SK-N-SH (cell line): Measurements from ENCODE around the gene BRICD5. TPM values are rescaled to one million over a fixed set of nuclear protein-coding genes. Genes with fewer than 3 reads are reported as not detected.
A peak's percentile ranks its signal among the peaks of the same experiment; 100 is the strongest.

Experiments
- CTCF ChIA-PET: fragments of 300-600, 350-600 bp; formaldehyde crosslinking; extraction: SDS; loops from one replicate; lab custom pipeline; 2021; lab: Yijun Ruan, JAX
- POLR2A ChIA-PET: fragments of 350-600 bp; sonication (Branson Sonifier 250); formaldehyde crosslinking; extraction: SDS; loops from one replicate; lab custom pipeline; 2020; ENCODE audit warnings: antibody characterized with exemption, inconsistent platforms; lab: Yijun Ruan, JAX
- DNase-seq: peaks from one replicate; pipeline ENCODE4 v3.0.0; 2012
- H2AFZ ChIP-seq: fragments of 200-600 bp; sonication (generic); 2 replicates; pipeline ENCODE4 v1.8.1; 2016; ENCODE audit warnings: antibody characterized with exemption, mild to moderate bottlenecking, low read depth
- H3F3A ChIP-seq: fragments of 200-600 bp; sonication (generic); replicated peaks from 2 replicates; pipeline ENCODE3; 2016; ENCODE audit warnings: antibody characterized with exemption, mild to moderate bottlenecking; ENCODE audit not compliant: insufficient read depth
- H3K27ac ChIP-seq, 2 experiments: fragments of 200-500 bp in 1 of 2; fragments of 200-600 bp in 1 of 2; sonication (Bioruptor generic) in 1 of 2; sonication (generic), shearing (Covaris generic) in 1 of 2; 2 replicates each; pipeline versions ENCODE4 v1.5.1 to v1.6.1; 2014 to 2016; ENCODE audit warnings: low read depth in 2 of 2, inconsistent platforms in 1 of 2, low read length in 1 of 2, mild to moderate bottlenecking in 1 of 2, mixed read lengths in 1 of 2
- H3K27me3 ChIP-seq: fragments of 200-600 bp; sonication (generic), shearing (Covaris generic); 2 replicates; pipeline ENCODE4 v1.6.1; 2016; ENCODE audit warnings: mixed run types; ENCODE audit not compliant: insufficient read depth
- H3K36me3 ChIP-seq, 2 experiments: fragments of 200-500 bp in 1 of 2; fragments of 200-600 bp in 1 of 2; sonication (Bioruptor generic) in 1 of 2; sonication (generic) in 1 of 2; replicated peaks in 1 of 2; 2 replicates each; pipeline versions ENCODE3 to v1.5.1; 2014 to 2016; ENCODE audit warnings: low read length in 1 of 2, mild to moderate bottlenecking in 1 of 2; ENCODE audit not compliant: insufficient read depth in 2 of 2, control insufficient read depth in 1 of 2
- H3K4me1 ChIP-seq, 2 experiments: fragments of 200-500 bp in 1 of 2; fragments of 200-600 bp in 1 of 2; sonication (Bioruptor generic) in 1 of 2; sonication (generic), shearing (Covaris generic) in 1 of 2; 2 replicates each; pipeline versions ENCODE4 v1.5.1 to v1.6.1; 2014 to 2016; ENCODE audit warnings: low read depth in 1 of 2, low read length in 1 of 2, mixed run types in 1 of 2; ENCODE audit not compliant: insufficient read depth in 2 of 2, control insufficient read depth in 1 of 2
- H3K4me2 ChIP-seq: fragments of 200-600 bp; sonication (generic), shearing (Covaris generic); 2 replicates; pipeline ENCODE4 v1.6.1; 2017; ENCODE audit warnings: mixed run types
- H3K4me3 ChIP-seq, 2 experiments: fragments of 200-500 bp in 1 of 2; fragments of 200-600 bp in 1 of 2; sonication (Bioruptor generic) in 1 of 2; sonication (generic), shearing (Covaris generic) in 1 of 2; 2 replicates each; pipeline versions ENCODE4 v1.5.1 to v1.8.1; 2014 to 2016; ENCODE audit warnings: low read depth in 2 of 2, inconsistent platforms in 1 of 2, low read length in 1 of 2, mild to moderate bottlenecking in 1 of 2, mixed read lengths in 1 of 2, moderate library complexity in 1 of 2
- H3K79me2 ChIP-seq: fragments of 200-600 bp; sonication (generic); 2 replicates; pipeline ENCODE4 v1.8.1; 2017; ENCODE audit warnings: mild to moderate bottlenecking; ENCODE audit not compliant: insufficient read depth
- H3K9ac ChIP-seq: fragments of 200-600 bp; sonication (generic); 2 replicates; pipeline ENCODE4 v1.6.1; 2017; ENCODE audit warnings: mixed run types
- H3K9me2 ChIP-seq: fragments of 200-600 bp; sonication (generic); 2 replicates; pipeline ENCODE4 v1.6.1; 2017; ENCODE audit warnings: mixed run types
- H3K9me3 ChIP-seq: fragments of 200-600 bp; sonication (generic); 2 replicates; pipeline ENCODE4 v1.6.1; 2017; ENCODE audit warnings: mixed run types, mild to moderate bottlenecking, moderate library complexity
- H4K20me1 ChIP-seq: fragments of 200-600 bp; sonication (generic); 2 replicates; pipeline ENCODE4 v1.6.1; 2017; ENCODE audit warnings: mild to moderate bottlenecking, mixed run types; ENCODE audit not compliant: insufficient read depth
- ELF1 ChIP-seq: IDR thresholded peaks from 2 replicates; pipeline ENCODE4 v1.4.0; 2012
- EP300 ChIP-seq, 2 experiments: IDR thresholded peaks; 2 replicates each; pipeline versions ENCODE4 v1.4.0 to v1.6.1; 2012; ENCODE audit warnings: borderline replicate concordance in 1 of 2, low read depth in 1 of 2, low read length in 1 of 2
- EZH2phosphoT487 ChIP-seq: fragments of 200-600 bp; sonication (generic); IDR thresholded peaks from 2 replicates; pipeline ENCODE4 v1.6.1; 2017; ENCODE audit warnings: low read depth, mixed run types, mild to moderate bottlenecking, antibody characterized with exemption, moderate library complexity, borderline replicate concordance
- FOSL2 ChIP-seq: IDR thresholded peaks from 2 replicates; pipeline ENCODE4 v1.4.0; 2012; ENCODE audit warnings: low read depth, mild to moderate bottlenecking, moderate library complexity, borderline replicate concordance
- FOXJ3 ChIP-seq: sonication (generic); formaldehyde crosslinking; IDR thresholded peaks from 2 replicates; pipeline ENCODE4 v1.5.1; 2020; ENCODE audit warnings: mild to moderate bottlenecking, missing genetic modification reagents
- MEF2A ChIP-seq: IDR thresholded peaks from 2 replicates; pipeline ENCODE4 v1.4.0; 2012; ENCODE audit warnings: low read depth, borderline replicate concordance
- NRF1 ChIP-seq: IDR thresholded peaks from 2 replicates; pipeline ENCODE4 v1.6.1; 2012; ENCODE audit warnings: low read depth, mild to moderate bottlenecking, low read length
- POLR2AphosphoS5 ChIP-seq: IDR thresholded peaks from 2 replicates; pipeline ENCODE4 v1.6.1; 2012; ENCODE audit warnings: low read depth, low read length
- RCOR1 ChIP-seq: fragments of 150-350 bp; IDR thresholded peaks from 2 replicates; pipeline ENCODE4 v1.6.1; 2017; ENCODE audit warnings: antibody characterized with exemption, low read length
- RXRA ChIP-seq: IDR thresholded peaks from 2 replicates; pipeline ENCODE4 v1.4.0; 2012; ENCODE audit warnings: low read depth, mild to moderate bottlenecking, borderline replicate concordance
- SIN3A ChIP-seq: IDR thresholded peaks from 2 replicates; pipeline ENCODE4 v1.6.1; 2012; ENCODE audit warnings: low read depth, mild to moderate bottlenecking, low read length, moderate library complexity, borderline replicate concordance
- TAF1 ChIP-seq: IDR thresholded peaks from 2 replicates; pipeline ENCODE4 v1.6.1; 2012; ENCODE audit warnings: low read depth, mild to moderate bottlenecking, low read length, moderate library complexity, borderline replicate concordance
- YY1 ChIP-seq: IDR thresholded peaks from 2 replicates; pipeline ENCODE4 v1.4.0; 2012; ENCODE audit warnings: low read depth, mild to moderate bottlenecking
- WGBS: methylation state at CpG from one replicate; pipeline ENCODE4 v1.1.6; 2017; ENCODE audit warnings: low lambda C conversion rate; 5-methylcytosine and 5-hydroxymethylcytosine counted together
- polyA plus RNA-seq, 3 experiments: library from polyadenylated mRNA; depleted of rRNA; stranded (reverse); fragments of >200 nt; gene quantifications; 2 replicates each; pipeline ENCODE4 v1.2.3, GENCODE V29; 2012
- TF ChIP-seq, protein P1 (sequence below): IDR thresholded peaks from 2 replicates; pipeline ENCODE4 v1.4.0; 2012; ENCODE audit warnings: low read depth, borderline replicate concordance
- TF ChIP-seq, protein P2 (sequence below): IDR thresholded peaks from 2 replicates; pipeline ENCODE4 v1.4.0; 2012; ENCODE audit warnings: low read depth
- TF ChIP-seq, protein P3 (sequence below): IDR thresholded peaks from 2 replicates; pipeline ENCODE4 v1.4.0; 2012; ENCODE audit warnings: low read depth, borderline replicate concordance

Gene BRICD5
- polyA plus RNA-seq, 1 of the 3 experiments (the other 2 are of a cell fraction) = 2.3 TPM

DNA sequence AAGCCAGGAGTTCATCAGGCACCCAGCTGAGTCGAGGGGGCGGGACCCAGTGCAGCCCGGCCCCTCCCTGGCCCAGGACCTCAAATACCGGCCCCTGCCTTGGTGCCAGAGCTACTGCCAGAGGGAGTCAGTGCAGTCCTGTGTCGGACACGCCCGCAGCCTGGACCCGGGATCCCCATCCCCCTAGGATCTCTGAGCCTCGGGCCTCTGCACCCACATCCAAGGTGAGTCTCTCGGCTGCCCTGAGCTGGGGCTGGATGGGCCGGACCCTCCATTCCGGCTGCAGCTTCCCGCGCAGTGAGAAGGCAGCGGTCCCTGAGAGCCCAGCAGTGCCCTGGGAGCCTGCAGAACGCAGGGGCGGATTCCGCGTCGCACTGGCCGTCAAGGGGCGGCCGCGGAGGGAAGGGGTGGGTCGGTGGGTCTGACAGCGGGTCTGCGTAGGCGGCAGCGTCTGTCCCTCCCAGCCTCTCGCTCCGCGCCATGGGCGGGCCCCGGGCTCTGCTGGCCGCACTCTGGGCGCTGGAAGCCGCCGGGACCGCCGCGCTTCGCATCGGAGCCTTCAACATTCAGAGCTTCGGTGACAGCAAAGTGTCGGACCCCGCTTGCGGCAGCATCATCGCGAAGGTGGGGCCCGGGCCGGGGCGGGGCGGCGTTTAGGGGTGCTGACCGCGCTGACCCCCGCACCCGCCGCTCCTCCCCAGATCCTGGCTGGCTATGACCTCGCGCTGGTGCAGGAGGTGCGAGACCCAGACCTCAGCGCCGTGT, 25.9 kb upstream of the BRICD5 start, which contains the start of gene DNASE1L2:
Gene DNASE1L2 (plus strand): TSS at position 108 of the 765 bp plus-strand sequence. CDS start 373 bp downstream, at position 481.
- no peaks in the 10 kb centered on the region for H3K27me3 ChIP-seq
- H4K20me1 ChIP-seq = no peaks in the 10 kb centered on the region
- ChIA-PET CTCF (interaction anchor here (0.8 to 1.0 kb wide), 2 partner anchors 15 to 214 kb away, joined by 3 to 9 read pairs; partner anchors contain the start of gene ECI1), POLR2A (no interaction called here)
- peaks cover 0 to 45% of the 10 kb centered on the region in 2 experiments for H3K36me3 ChIP-seq
- no peak within 1 kb of the TSS for H3K4me2 ChIP-seq
- H3K79me2 ChIP-seq = no peaks in the 10 kb centered on the region
- no peak within 1 kb of the TSS for H2AFZ ChIP-seq
- no peak for TF ChIP-seq NRF1
- no peak for TF ChIP-seq MEF2A
- TF ChIP-seq, protein P1, sequence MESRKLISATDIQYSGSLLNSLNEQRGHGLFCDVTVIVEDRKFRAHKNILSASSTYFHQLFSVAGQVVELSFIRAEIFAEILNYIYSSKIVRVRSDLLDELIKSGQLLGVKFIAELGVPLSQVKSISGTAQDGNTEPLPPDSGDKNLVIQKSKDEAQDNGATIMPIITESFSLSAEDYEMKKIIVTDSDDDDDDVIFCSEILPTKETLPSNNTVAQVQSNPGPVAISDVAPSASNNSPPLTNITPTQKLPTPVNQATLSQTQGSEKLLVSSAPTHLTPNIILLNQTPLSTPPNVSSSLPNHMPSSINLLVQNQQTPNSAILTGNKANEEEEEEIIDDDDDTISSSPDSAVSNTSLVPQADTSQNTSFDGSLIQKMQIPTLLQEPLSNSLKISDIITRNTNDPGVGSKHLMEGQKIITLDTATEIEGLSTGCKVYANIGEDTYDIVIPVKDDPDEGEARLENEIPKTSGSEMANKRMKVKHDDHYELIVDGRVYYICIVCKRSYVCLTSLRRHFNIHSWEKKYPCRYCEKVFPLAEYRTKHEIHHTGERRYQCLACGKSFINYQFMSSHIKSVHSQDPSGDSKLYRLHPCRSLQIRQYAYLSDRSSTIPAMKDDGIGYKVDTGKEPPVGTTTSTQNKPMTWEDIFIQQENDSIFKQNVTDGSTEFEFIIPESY = no peak
- no peak for TF ChIP-seq RXRA
- TF ChIP-seq EP300 (IDR thresholded peaks at IDR 0.05; ENCODE audit: borderline replicate concordance in 1 of 2, low read depth in 1 of 2, low read length in 1 of 2) = no peak
- no peak for TF ChIP-seq RCOR1
- peak; percentile 55 for TF ChIP-seq POLR2AphosphoS5
- peaks cover 10% of the 10 kb centered on the region for H3F3A ChIP-seq
- no peaks in the 10 kb centered on the region for H3K9me2 ChIP-seq
- H3K4me3 ChIP-seq = peak within 1 kb of the TSS in 1 of 2 experiments; percentile 6; a peak in 1 of 4 replicates
- peak; percentile 82 for DNase-seq
- no peaks in the 10 kb centered on the region for H3K9me3 ChIP-seq
- WGBS = 42% methylated on average over 19 of the region's 64 CpGs
- H3K4me1 ChIP-seq = peaks cover 0 to 3% of the 10 kb centered on the region in 2 experiments; a peak in 1 of 4 replicates
- no peak within 1 kb of the TSS for H3K9ac ChIP-seq
- H3K27ac ChIP-seq = no peak within 1 kb of the TSS

DNA sequence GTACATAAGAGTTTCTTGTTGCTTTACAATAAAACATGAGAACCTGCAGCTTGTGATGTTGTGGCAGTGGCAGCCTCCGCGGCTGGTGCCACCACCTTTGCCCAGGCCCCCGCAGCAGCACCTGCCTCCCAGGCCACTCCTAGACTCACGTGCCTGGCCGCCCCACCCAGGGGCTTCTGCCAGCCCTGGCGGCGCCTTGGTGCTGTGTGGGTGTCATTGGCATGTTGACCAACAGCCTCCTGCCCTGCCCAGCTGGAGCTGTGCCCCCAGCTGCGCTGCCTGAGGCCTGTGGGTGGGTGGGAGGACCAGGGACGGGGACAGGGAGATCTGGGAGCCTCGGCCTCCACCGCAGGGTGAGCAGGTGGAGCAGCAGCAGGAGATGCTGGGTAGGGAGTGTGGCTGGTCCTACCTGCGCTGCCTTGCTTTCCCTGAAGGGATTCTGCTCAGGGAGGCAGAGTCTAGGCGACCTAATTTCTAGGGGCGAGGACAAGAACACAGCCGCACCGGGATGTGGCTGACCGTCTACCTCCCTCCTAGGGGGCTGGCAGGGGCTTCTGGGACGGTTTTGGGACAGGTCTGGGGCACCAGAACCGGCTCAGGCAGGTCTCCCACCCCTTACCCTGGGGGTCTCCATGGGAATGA, 25.2 kb upstream of the BRICD5 start:
- Histone ChIP-seq H3K4me2 (no peak overlapping the region), H3K9ac (no peak overlapping the region), H3K9me3 (no peaks in the 10 kb centered on the region), H2AFZ (no peak overlapping the region), H3K27ac (no peak overlapping the region), H3K27me3 (no peaks in the 10 kb centered on the region), H3K79me2 (no peaks in the 10 kb centered on the region), H3K9me2 (no peaks in the 10 kb centered on the region)
- WGBS = 87% methylated on average over 3 of the region's 19 CpGs
- DNase-seq = no peak
- CTCF ChIA-PET = interaction anchor here (0.6 to 1.0 kb wide), 3 partner anchors 16 to 213 kb away, joined by 3 to 9 read pairs (median 3); partner anchors contain the start of gene ECI1
- POLR2A ChIA-PET = no interaction called here
- TF ChIP-seq, protein P2, sequence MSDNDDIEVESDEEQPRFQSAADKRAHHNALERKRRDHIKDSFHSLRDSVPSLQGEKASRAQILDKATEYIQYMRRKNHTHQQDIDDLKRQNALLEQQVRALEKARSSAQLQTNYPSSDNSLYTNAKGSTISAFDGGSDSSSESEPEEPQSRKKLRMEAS = no peak
- TF ChIP-seq MEF2A (no peak), TAF1 (no peak), EZH2phosphoT487 (no peak), YY1 (no peak), RXRA (no peak), EP300 (IDR thresholded peaks at IDR 0.05; ENCODE audit: borderline replicate concordance in 1 of 2, low read depth in 1 of 2, low read length in 1 of 2) (no peak), SIN3A (no peak), FOSL2 (no peak), ELF1 (no peak), FOXJ3 (CRISPR knock-in tag) (no peak)
- TF ChIP-seq, protein P3, sequence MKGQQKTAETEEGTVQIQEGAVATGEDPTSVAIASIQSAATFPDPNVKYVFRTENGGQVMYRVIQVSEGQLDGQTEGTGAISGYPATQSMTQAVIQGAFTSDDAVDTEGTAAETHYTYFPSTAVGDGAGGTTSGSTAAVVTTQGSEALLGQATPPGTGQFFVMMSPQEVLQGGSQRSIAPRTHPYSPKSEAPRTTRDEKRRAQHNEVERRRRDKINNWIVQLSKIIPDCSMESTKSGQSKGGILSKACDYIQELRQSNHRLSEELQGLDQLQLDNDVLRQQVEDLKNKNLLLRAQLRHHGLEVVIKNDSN = no peak
- TF ChIP-seq, protein P1 = no peak
- TF ChIP-seq, all 33 proteins: peak for 0
- peaks cover 6% of the 10 kb centered on the region for H3F3A ChIP-seq
- peaks cover 0 to 52% of the 10 kb centered on the region in 2 experiments for H3K36me3 ChIP-seq
- H3K4me1 ChIP-seq = peaks cover 0 to 3% of the 10 kb centered on the region in 2 experiments; a peak in 1 of 4 replicates
- H3K4me3 ChIP-seq = no peak overlapping the region
- H4K20me1 ChIP-seq = no peaks in the 10 kb centered on the region
